C4-2B (cell line): Measurements from ENCODE around the gene MS4A6A.

Experiments used
- CTCF ChIP-seq: fragments of 450-650 bp; conservative IDR thresholded peaks from 2 replicates; pipeline ENCODE4 v1.5.1; 2017; ENCODE audit warnings: mild to moderate bottlenecking
- ZFX ChIP-seq: fragments of 450-650 bp; IDR thresholded peaks from 2 replicates; pipeline ENCODE4 v1.6.1; 2017

GRCh38 chr11:60183591-60184205 lies 815 bp upstream of the MS4A6A start:
- TF ChIP-seq CTCF (no peak), ZFX (no peak)
